H9 (cell line): ENCODE data around the gene UPF3A. TPM values are rescaled to one million over a fixed set of nuclear protein-coding genes. Genes with fewer than 3 reads are reported as not detected.

Experiments used
- DNase-seq: peaks from one replicate; pipeline ENCODE4 v3.0.0-alpha.2; 2017
- H2AFZ ChIP-seq: one replicate; pipeline ENCODE4 v1.6.1; 2013; ENCODE audit warnings: mild to moderate bottlenecking, low read length, control low read depth, moderate library complexity
- H2AK5ac ChIP-seq: 2 replicates; pipeline ENCODE4 v1.6.1; 2013; ENCODE audit warnings: low read length, control low read depth, mixed read lengths; ENCODE audit not compliant: insufficient read length
- H2BK120ac ChIP-seq: one replicate; pipeline ENCODE4 v1.6.1; 2013; ENCODE audit warnings: low read depth, mild to moderate bottlenecking, low read length, control low read depth, inconsistent platforms; ENCODE audit not compliant: poor library complexity, severe bottlenecking
- H2BK12ac ChIP-seq: 2 replicates; pipeline ENCODE4 v1.6.1; 2013; ENCODE audit warnings: low read length, control low read depth, mixed read lengths, low read depth; ENCODE audit not compliant: insufficient read length
- H2BK15ac ChIP-seq: 2 replicates; pipeline ENCODE4 v1.6.1; 2013; ENCODE audit warnings: low read depth, low read length, control low read depth
- H2BK20ac ChIP-seq: one replicate; pipeline ENCODE4 v1.6.1; 2013; ENCODE audit warnings: low read depth, mild to moderate bottlenecking, low read length, control low read depth, inconsistent platforms; ENCODE audit not compliant: poor library complexity, severe bottlenecking
- H2BK5ac ChIP-seq: 2 replicates; pipeline ENCODE4 v1.6.1; 2013; ENCODE audit warnings: low read length, control low read depth, mixed read lengths; ENCODE audit not compliant: insufficient read length
- H3K14ac ChIP-seq: 2 replicates; pipeline ENCODE4 v1.6.1; 2013; ENCODE audit warnings: low read length, control low read depth; ENCODE audit not compliant: insufficient read depth
- H3K18ac ChIP-seq: 2 replicates; pipeline ENCODE4 v1.6.1; 2013; ENCODE audit warnings: low read depth, mild to moderate bottlenecking, mixed read lengths, low read length, control low read depth; ENCODE audit not compliant: insufficient read length
- H3K23ac ChIP-seq: 2 replicates; pipeline ENCODE4 v1.6.1; 2013; ENCODE audit warnings: low read length, control low read depth, mixed read lengths, low read depth; ENCODE audit not compliant: insufficient read length
- H3K23me2 ChIP-seq: 2 replicates; pipeline ENCODE4 v1.6.1; 2013; ENCODE audit warnings: low read depth, mild to moderate bottlenecking, mixed read lengths, low read length, control low read depth; ENCODE audit not compliant: insufficient read length, poor library complexity, severe bottlenecking
- H3K27ac ChIP-seq: 2 replicates; pipeline ENCODE4 v1.5.1; 2013; ENCODE audit warnings: low read length, control low read depth, mixed read lengths, low read depth; ENCODE audit not compliant: insufficient read length
- H3K27me3 ChIP-seq: 2 replicates; pipeline ENCODE4 v1.6.1; 2013; ENCODE audit warnings: low read length, control low read depth, inconsistent platforms; ENCODE audit not compliant: insufficient read depth
- H3K4ac ChIP-seq: 2 replicates; pipeline ENCODE4 v1.6.1; 2013; ENCODE audit warnings: low read depth, mild to moderate bottlenecking, control low read depth, inconsistent platforms, low read length, moderate library complexity
- H3K4me1 ChIP-seq: 2 replicates; pipeline ENCODE4 v1.6.1; 2013; ENCODE audit warnings: low read length, control low read depth, inconsistent platforms; ENCODE audit not compliant: insufficient read depth
- H3K4me2 ChIP-seq: 2 replicates; pipeline ENCODE4 v1.6.1; 2013; ENCODE audit warnings: low read length, control low read depth, mixed read lengths; ENCODE audit not compliant: insufficient read length, insufficient read depth
- H3K56ac ChIP-seq: 2 replicates; pipeline ENCODE4 v1.6.1; 2013; ENCODE audit warnings: low read depth, mild to moderate bottlenecking, mixed read lengths, low read length, control low read depth; ENCODE audit not compliant: insufficient read length
- H3K79me1 ChIP-seq: 2 replicates; pipeline ENCODE4 v1.6.1; 2013; ENCODE audit warnings: low read depth, mild to moderate bottlenecking, moderate library complexity, low read length, control low read depth, inconsistent platforms; ENCODE audit not compliant: insufficient read depth, poor library complexity, severe bottlenecking
- H3K79me2 ChIP-seq: 2 replicates; pipeline ENCODE4 v1.6.1; 2013; ENCODE audit warnings: low read length, control low read depth, inconsistent platforms; ENCODE audit not compliant: insufficient read depth
- H3K9ac ChIP-seq: 2 replicates; pipeline ENCODE4 v1.6.1; 2013; ENCODE audit warnings: low read length, control low read depth, mixed read lengths; ENCODE audit not compliant: insufficient read length; ENCODE audit errors: extremely low read depth
- H3K9me3 ChIP-seq: one replicate; pipeline ENCODE4 v1.6.1; 2013; ENCODE audit warnings: low read depth, low read length, inconsistent platforms; ENCODE audit not compliant: control insufficient read depth
- H3T11ph ChIP-seq: one replicate; pipeline ENCODE4 v1.6.1; 2013; ENCODE audit warnings: mild to moderate bottlenecking, low read length, control low read depth, inconsistent platforms
- H4K20me1 ChIP-seq: one replicate; pipeline ENCODE4 v1.6.1; 2013; ENCODE audit not compliant: control insufficient read depth, insufficient read length, insufficient read depth
- H4K5ac ChIP-seq: 2 replicates; pipeline ENCODE4 v1.6.1; 2013; ENCODE audit warnings: low read depth, mild to moderate bottlenecking, mixed read lengths, low read length, control low read depth; ENCODE audit not compliant: insufficient read length
- H4K8ac ChIP-seq: replicated peaks from 2 replicates; pipeline ENCODE4 v1.6.1; 2013; ENCODE audit warnings: low read length, control low read depth, mixed read lengths, low read depth; ENCODE audit not compliant: insufficient read length
- H4K91ac ChIP-seq: 2 replicates; pipeline ENCODE4 v1.6.1; 2013; ENCODE audit warnings: low read depth, mild to moderate bottlenecking, moderate library complexity, mixed read lengths, low read length, control low read depth; ENCODE audit not compliant: insufficient read length
- H3K27ac Mint-ChIP-seq, 3 experiments: 2 replicates in 2 of 3; 3 replicates in 1 of 3; pipeline ENCODE4 v1.8.0; 2020 to 2021; ENCODE audit warnings: mixed read lengths in 3 of 3, mild to moderate bottlenecking in 1 of 3, moderate library complexity in 1 of 3
- H3K27me3 Mint-ChIP-seq: 2 replicates; pipeline ENCODE4 v1.8.0; 2021; ENCODE audit warnings: low read depth, mild to moderate bottlenecking, moderate library complexity, mixed read lengths
- H3K36me3 Mint-ChIP-seq, 3 experiments: 2 replicates in 2 of 3; 3 replicates in 1 of 3; pipeline ENCODE4 v1.8.0; 2020 to 2021; ENCODE audit warnings: low read depth in 3 of 3, mixed read lengths in 3 of 3; ENCODE audit not compliant: insufficient read depth in 1 of 3
- H3K4me1 Mint-ChIP-seq, 2 experiments: 2 replicates each; pipeline ENCODE4 v1.8.0; 2020; ENCODE audit warnings: mixed read lengths in 2 of 2
- H3K4me3 Mint-ChIP-seq, 2 experiments: 2 replicates in 1 of 2; 3 replicates in 1 of 2; pipeline ENCODE4 v1.8.0; 2020 to 2021; ENCODE audit warnings: mild to moderate bottlenecking in 2 of 2, mixed read lengths in 2 of 2, moderate library complexity in 1 of 2
- H3K9me3 Mint-ChIP-seq, 2 experiments: 2 replicates in 1 of 2; 3 replicates in 1 of 2; pipeline ENCODE4 v1.8.0; 2020; ENCODE audit warnings: mild to moderate bottlenecking in 2 of 2, mixed read lengths in 2 of 2, moderate library complexity in 1 of 2
- CTCF ChIP-seq: fragments of 200-600 bp; sonication (generic); conservative IDR thresholded peaks from 3 replicates; pipeline ENCODE4 v1.8.0; 2021; ENCODE audit warnings: antibody characterized with exemption, mild to moderate bottlenecking
- WGBS: extraction: QIAGEN DNeasy Blood & Tissue Kit; methylation state at CpG from one replicate; pipeline ENCODE4 v1.1.7; 2013; ENCODE audit warnings: missing lambda C conversion rate, low lambda C conversion rate, mixed read lengths; ENCODE audit not compliant: insufficient read length; ENCODE audit errors: extremely low coverage; 5-methylcytosine and 5-hydroxymethylcytosine counted together
- total RNA-seq: library from RNA; stranded (reverse); gene quantifications from 2 replicates; pipeline ENCODE4 v1.2.1, GENCODE V29; 2021

UPF3A gene
- total RNA-seq, 1 experiment from 2014 or later = 81.8 TPM

DNA sequence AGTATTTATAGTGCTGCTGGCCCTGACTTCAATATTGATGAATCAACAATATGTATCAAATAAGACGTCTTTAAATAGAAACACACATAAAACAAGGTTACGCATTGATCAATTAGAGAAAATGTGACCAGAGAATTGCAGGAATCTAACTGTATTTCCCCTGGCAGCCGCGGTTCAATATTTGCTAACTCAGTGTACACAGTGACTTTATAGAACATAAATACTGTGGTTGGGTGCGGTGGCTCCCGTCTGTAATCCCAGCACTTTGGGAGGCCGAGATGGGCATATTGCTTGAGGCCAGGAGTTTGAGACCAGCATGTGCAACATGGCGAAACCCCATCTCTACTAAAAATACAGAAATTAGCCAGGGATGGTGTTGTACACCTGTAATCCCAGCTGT lies 22.8 kb upstream of the UPF3A start:
- Mint-ChIP-seq H3K27ac (peak overlapping the region in 1 of 3 experiments; percentile 46; a peak in 2 of 7 replicates), H3K9me3 (no peaks in the 10 kb centered on the region)

More for the DNA sequence above, 22.8 kb upstream of the UPF3A start:
- Histone ChIP-seq H4K8ac (no peak overlapping the region), H2BK20ac (no peak overlapping the region), H3K4me2 (no peak overlapping the region), H2AK5ac (no peak overlapping the region), H4K20me1 (no peaks in the 10 kb centered on the region), H3K27ac (no peak overlapping the region), H3K9me3 (no peaks in the 10 kb centered on the region), H3K4ac (no peak overlapping the region), H3K9ac (no peak overlapping the region), H4K5ac (no peak overlapping the region), H3K56ac (no peak overlapping the region), H2BK12ac (no peak overlapping the region), H2BK15ac (no peak overlapping the region), H3K14ac (no peak overlapping the region), H3K23me2 (no peaks in the 10 kb centered on the region), H3K27me3 (no peaks in the 10 kb centered on the region), H4K91ac (no peak overlapping the region), H3K79me1 (no peaks in the 10 kb centered on the region), H3K4me1 (no peaks in the 10 kb centered on the region), H3T11ph (no peak overlapping the region), H3K23ac (no peak overlapping the region), H2BK5ac (no peak overlapping the region), H3K79me2 (no peaks in the 10 kb centered on the region), H2AFZ (no peak overlapping the region), H3K18ac (no peak overlapping the region), H2BK120ac (no peak overlapping the region)
- no peak for DNase-seq
- Mint-ChIP-seq H3K36me3 (peaks cover 40 to 87% (median 81%) of the 10 kb centered on the region in 3 experiments; a peak in 6 of 7 replicates), H3K27me3 (no peaks in the 10 kb centered on the region; the same call in 1 of the 2 replicates), H3K4me3 (no peak overlapping the region), H3K4me1 (peaks cover 22 to 24% of the 10 kb centered on the region in 2 experiments)
- TF ChIP-seq CTCF = no peak
- WGBS = no CpG with 5 or more reads among the region's 8 CpGs
